Kidney epithelial cell (primary cell): ENCODE results near the gene PRR27. TPM values are rescaled to one million over a fixed set of nuclear protein-coding genes. Genes with fewer than 3 reads are reported as not detected.

Experiments used
- DNase-seq: peaks from one replicate; pipeline ENCODE4 v3.0.0-alpha.2; 2010; ENCODE audit warnings: low read depth
- H3K27me3 ChIP-seq: 2 replicates; pipeline ENCODE4 v1.6.0; 2011; ENCODE audit warnings: low read length; ENCODE audit not compliant: control insufficient read depth, insufficient read depth
- H3K36me3 ChIP-seq: 2 replicates; pipeline ENCODE4 v1.5.1; 2011; ENCODE audit warnings: low read length; ENCODE audit not compliant: control insufficient read depth, insufficient read depth
- H3K4me3 ChIP-seq: 2 replicates; pipeline ENCODE4 v1.5.1; 2011; ENCODE audit warnings: low read depth, mild to moderate bottlenecking, control low read depth, low read length
- total RNA-seq: library from RNA; depleted of rRNA; stranded (reverse); fragments of >200 nt; gene quantifications from 2 replicates; pipeline ENCODE4 v1.2.3, GENCODE V29; 2015
- TF ChIP-seq, protein P1 (sequence below): IDR thresholded peaks from 2 replicates; pipeline ENCODE4 v1.5.1; 2011; ENCODE audit warnings: mild to moderate bottlenecking, moderate library complexity, low read length, control low read depth, inconsistent platforms; ENCODE audit not compliant: insufficient read depth, poor library complexity, severe bottlenecking

PRR27 gene
- total RNA-seq, 1 donor from 2014 or later: not detected

DNA sequence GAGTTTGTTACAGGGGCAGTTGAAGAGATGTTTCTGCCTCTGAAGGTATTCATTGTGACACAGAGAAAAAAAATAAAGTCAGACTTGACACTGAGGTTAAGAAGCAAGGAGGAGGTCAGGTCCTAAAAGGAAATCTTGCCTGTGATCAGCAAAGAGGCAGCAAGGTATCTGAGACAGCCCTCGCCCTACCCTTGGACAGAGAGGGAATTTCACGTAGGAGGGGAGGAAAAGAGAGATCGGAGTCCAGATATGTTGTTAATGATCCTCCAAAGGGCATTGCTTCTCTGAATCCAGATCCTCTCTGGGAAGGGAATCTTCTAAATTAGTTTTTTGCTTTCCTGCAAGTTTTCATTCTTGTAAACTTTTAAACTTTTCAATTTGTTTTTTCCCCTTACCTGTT is 15.3 kb upstream of the PRR27 start:
- no peak for DNase-seq
- no peak overlapping the region for H3K4me3 ChIP-seq
- H3K27me3 ChIP-seq: no peaks in the 10 kb centered on the region
- H3K36me3 ChIP-seq: no peaks in the 10 kb centered on the region
- TF ChIP-seq, protein P1, sequence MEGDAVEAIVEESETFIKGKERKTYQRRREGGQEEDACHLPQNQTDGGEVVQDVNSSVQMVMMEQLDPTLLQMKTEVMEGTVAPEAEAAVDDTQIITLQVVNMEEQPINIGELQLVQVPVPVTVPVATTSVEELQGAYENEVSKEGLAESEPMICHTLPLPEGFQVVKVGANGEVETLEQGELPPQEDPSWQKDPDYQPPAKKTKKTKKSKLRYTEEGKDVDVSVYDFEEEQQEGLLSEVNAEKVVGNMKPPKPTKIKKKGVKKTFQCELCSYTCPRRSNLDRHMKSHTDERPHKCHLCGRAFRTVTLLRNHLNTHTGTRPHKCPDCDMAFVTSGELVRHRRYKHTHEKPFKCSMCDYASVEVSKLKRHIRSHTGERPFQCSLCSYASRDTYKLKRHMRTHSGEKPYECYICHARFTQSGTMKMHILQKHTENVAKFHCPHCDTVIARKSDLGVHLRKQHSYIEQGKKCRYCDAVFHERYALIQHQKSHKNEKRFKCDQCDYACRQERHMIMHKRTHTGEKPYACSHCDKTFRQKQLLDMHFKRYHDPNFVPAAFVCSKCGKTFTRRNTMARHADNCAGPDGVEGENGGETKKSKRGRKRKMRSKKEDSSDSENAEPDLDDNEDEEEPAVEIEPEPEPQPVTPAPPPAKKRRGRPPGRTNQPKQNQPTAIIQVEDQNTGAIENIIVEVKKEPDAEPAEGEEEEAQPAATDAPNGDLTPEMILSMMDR: no peak

DNA sequence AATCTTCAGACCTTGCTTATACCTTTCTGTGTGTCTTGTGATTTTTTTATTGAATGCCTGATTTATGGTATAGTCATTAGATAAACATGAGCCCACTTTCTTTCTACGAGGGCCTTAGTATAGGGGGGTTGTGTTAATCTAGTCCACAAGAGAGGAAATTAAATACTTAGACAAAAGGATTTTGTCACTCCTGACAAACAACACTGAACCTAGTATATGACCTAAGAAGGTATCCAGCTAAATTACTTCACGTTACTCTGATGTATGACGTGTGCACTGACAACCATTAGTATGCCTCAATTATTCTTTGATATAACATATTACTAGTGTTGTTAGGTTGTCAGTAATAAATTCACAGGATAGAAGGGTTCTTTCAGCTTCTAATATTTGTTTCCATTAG is 2.8 kb upstream of the PRR27 start:
- H3K4me3 ChIP-seq: no peak overlapping the region
- no peak for DNase-seq
- TF ChIP-seq, protein P1: no peak
- H3K27me3 ChIP-seq: no peaks in the 10 kb centered on the region
- no peaks in the 10 kb centered on the region for H3K36me3 ChIP-seq

DNA sequence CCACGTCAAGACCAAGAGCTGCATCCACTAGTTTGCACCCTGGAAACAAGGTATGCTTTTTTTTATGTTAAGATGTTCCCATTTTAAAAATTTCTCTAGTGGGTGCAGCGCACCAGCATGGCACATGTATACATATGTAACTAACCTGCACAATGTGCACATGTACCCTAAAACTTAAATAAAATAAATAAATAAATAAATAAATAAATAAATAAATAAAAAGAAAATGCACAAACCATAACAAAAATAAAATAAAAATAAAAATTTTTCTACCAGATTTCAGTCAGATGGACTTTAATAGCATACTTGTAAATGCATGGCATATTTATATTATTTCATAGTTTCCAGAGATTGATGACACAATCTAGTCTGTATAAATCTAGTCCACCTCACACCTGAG is 1.9 kb upstream of the PRR27 start:
- DNase-seq: no peak
- Histone ChIP-seq H3K27me3 (no peaks in the 10 kb centered on the region), H3K4me3 (no peak overlapping the region), H3K36me3 (no peaks in the 10 kb centered on the region)
- TF ChIP-seq, protein P1: no peak

DNA sequence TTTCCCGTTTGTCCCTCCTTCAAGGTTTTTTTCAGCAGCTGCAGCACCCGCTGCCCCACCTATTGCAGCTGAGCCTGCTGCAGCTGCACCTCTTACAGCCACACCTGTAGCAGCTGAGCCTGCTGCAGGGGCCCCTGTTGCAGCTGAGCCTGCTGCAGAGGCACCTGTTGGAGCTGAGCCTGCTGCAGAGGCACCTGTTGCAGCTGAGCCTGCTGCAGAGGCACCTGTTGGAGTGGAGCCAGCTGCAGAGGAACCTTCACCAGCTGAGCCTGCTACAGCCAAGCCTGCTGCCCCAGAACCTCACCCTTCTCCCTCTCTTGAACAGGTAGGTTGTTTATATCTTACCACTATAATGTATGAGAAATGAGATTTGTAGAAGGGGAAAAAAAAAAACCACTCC is 4.5 kb downstream of the PRR27 start:
- TF ChIP-seq, protein P1: no peak
- Histone ChIP-seq H3K36me3 (no peaks in the 10 kb centered on the region), H3K4me3 (no peak overlapping the region), H3K27me3 (no peaks in the 10 kb centered on the region)
- DNase-seq: no peak

DNA sequence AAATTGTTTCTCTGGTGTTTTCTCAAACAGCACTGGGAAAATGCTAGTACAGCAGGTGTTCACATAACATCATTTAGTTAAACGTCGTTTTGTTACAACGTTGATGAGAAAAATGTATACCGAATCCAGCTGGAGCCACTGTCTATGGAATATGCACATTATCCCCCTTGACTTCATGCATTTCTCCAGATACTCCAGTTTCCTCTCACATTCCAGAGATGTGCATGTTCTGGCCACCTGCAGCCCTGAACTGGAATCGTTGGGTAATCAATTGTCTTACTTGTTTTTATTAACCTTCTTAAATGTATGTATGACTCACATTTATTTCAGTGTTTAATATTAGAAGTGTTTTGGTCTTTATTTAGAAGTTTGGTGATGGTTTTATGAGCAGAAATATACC is 23.1 kb downstream of the PRR27 start:
- Histone ChIP-seq H3K27me3 (no peaks in the 10 kb centered on the region), H3K4me3 (no peak overlapping the region), H3K36me3 (no peaks in the 10 kb centered on the region)
- TF ChIP-seq, protein P1: no peak
- no peak for DNase-seq

DNA sequence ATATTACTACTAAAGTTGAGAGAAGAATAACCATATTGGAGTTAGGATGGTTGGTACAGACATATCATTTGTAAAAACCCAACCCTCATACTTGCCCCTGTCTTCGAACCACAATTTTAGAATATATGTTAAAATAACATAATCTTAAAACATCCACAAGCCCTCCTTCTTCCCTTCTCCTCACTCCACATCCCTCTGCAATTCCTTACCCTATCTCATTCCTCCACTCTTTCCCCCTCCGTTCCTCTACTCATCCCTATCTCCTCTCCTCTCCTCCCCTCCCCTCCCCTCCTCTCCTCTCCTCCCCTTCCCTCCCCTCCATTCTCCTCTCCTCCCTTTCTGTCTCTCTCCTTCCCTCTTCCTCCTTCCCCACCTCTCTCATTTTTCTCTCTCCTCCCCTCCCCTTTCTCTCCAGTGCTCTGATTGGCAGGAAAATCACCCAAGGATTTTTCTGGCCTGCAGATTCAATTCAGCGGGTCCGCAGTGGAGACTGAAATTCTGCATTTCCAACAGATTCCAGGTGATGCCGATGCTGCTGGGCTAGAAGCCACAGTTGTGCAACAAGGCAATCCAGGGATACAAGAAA is 24.1 kb downstream of the PRR27 start:
- no peaks in the 10 kb centered on the region for H3K36me3 ChIP-seq
- H3K27me3 ChIP-seq: no peaks in the 10 kb centered on the region
- no peak for DNase-seq
- TF ChIP-seq, protein P1: no peak
- H3K4me3 ChIP-seq: no peak overlapping the region
